RWPE1 (cell line): ENCODE data around the gene ADCK1.
"Not testable (repeated sequence)": the region's sequence is repeated elsewhere in the genome, so short reads cannot be mapped to it uniquely, and the experiment has no call there.

Source experiments
- CTCF ChIA-PET: fragments of 350-600 bp; sonication (Branson Sonifier 250); formaldehyde crosslinking; extraction: SDS; loops from one replicate; lab custom pipeline; 2021; lab: Yijun Ruan, JAX
- POLR2A ChIA-PET: fragments of 400-600 bp; formaldehyde crosslinking; extraction: SDS; loops from one replicate; lab custom pipeline; 2020; ENCODE audit warnings: antibody characterized with exemption; ENCODE audit not compliant: low non-redundant PET; lab: Yijun Ruan, JAX
- DNase-seq: peaks from one replicate; pipeline ENCODE4 v3.0.0; 2012; ENCODE audit warnings: low spot score
- H3K27ac ChIP-seq: fragments of 450-650 bp; 2 replicates; pipeline ENCODE4 v1.5.1; 2017
- TF ChIP-seq, protein P1 (sequence below): fragments of 450-650 bp; conservative IDR thresholded peaks from 2 replicates; pipeline ENCODE4 v1.5.1; 2017; ENCODE audit warnings: low read depth, mild to moderate bottlenecking

The ADCK1 gene

DNA sequence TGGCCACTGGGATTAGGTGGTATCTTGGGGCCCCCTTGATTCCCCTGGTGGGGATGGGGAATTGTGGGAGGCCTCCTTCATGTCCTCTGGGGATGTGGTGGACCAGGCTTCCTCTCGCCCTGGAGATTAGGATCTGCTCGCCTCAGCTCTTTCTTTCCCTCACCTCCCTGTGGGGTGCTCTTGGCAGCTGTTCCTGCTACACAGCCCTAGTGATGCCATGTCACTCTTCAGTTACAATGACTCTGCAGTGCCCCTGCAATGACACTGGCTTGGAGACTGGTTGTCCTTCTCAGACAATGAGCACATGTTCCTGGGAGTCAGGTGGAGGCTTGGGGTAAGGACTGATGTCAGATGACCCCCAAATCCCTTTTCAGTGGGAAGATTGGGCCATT lies 83.9 kb downstream of the ADCK1 start:
- POLR2A ChIA-PET = no interaction called here
- no peak overlapping the region for H3K27ac ChIP-seq
- TF ChIP-seq, protein P1, sequence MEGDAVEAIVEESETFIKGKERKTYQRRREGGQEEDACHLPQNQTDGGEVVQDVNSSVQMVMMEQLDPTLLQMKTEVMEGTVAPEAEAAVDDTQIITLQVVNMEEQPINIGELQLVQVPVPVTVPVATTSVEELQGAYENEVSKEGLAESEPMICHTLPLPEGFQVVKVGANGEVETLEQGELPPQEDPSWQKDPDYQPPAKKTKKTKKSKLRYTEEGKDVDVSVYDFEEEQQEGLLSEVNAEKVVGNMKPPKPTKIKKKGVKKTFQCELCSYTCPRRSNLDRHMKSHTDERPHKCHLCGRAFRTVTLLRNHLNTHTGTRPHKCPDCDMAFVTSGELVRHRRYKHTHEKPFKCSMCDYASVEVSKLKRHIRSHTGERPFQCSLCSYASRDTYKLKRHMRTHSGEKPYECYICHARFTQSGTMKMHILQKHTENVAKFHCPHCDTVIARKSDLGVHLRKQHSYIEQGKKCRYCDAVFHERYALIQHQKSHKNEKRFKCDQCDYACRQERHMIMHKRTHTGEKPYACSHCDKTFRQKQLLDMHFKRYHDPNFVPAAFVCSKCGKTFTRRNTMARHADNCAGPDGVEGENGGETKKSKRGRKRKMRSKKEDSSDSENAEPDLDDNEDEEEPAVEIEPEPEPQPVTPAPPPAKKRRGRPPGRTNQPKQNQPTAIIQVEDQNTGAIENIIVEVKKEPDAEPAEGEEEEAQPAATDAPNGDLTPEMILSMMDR = no peak
- CTCF ChIA-PET = no interaction called here
- no peak for DNase-seq

DNA sequence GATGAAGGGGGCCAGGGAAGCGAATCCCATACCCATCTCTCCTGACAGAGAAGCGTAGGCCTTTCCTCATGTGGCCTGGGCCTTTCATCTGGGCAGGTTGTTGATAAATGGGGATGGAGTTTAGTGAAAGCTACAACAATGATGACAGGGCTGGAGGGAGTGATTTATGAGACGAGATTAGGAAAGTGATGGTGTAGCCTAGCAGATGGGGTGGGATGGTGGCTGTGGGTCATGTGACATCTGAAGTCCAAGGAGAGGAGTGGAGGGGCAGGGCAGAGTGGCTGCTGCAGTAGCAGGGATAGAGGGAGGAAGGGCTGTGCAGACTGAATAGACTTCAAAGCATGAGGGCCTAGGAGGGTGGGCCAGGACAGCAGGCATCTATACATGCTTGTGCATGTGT lies 85.5 kb downstream of the ADCK1 start:
- H3K27ac ChIP-seq = no peak overlapping the region
- ChIA-PET POLR2A (no interaction called here), CTCF (no interaction called here)
- no peak for DNase-seq
- TF ChIP-seq, protein P1 = no peak

DNA sequence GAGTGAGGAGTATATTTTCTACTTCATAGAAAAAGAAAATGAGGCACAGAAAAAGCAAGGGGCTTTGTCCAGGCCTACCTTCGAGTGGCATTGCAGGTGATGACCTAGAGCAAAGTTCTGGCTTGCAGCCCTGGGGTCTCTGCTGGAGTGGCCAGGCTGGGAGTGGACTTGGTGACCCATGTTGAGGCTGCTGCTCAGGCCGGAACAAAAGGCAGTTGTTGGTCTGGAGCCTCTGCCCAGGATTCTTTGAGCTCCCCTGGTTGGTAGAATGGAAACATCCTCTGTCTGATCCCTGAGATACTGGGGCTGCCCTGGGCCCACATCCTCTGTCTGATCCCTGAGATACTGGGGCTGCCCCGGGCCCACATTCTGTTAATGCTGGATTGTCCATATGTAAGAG lies 86.1 kb downstream of the ADCK1 start:
- POLR2A ChIA-PET = no interaction called here

DNA sequence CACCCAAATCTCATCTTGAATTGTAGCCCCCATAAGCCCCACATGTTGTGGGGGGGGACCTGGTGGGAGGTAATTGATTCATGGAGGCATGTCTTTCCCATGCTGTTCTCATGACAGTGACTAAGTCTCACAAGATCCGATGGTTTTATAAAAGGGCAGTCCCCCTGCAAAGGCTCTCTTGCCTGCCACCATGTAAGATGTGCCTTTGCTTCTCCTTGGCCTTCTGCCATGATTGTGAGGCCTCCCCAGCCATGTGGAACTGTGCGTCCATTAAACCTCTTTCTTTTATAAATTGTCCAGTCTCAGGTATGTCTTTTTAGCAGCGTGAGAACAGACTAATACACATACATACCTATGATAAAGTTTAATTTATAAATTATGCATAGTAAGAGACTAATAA lies 89.0 kb downstream of the ADCK1 start:
- DNase-seq, H3K27ac ChIP-seq, CTCF ChIA-PET: not testable (repeated sequence)
- POLR2A ChIA-PET = interaction anchor here (0.6 kb wide), 1 partner anchor 126 kb away, joined by 6 read pairs; no protein-coding TSS in a partner anchor

More for the DNA sequence above, 86.1 kb downstream of the ADCK1 start:
- CTCF ChIA-PET = interaction anchor here (0.7 kb wide), 1 partner anchor 733 kb away, joined by 5 read pairs; no protein-coding TSS in a partner anchor
- no peak for DNase-seq
- no peak overlapping the region for H3K27ac ChIP-seq
- TF ChIP-seq, protein P1 = no peak

GRCh38 chr14:77889971-77890442 lies 90.1 kb downstream of the ADCK1 start:
- CTCF ChIA-PET = no interaction called here
- POLR2A ChIA-PET = no interaction called here
- DNase-seq = peak; percentile 28
- peak overlapping the region; percentile 63 for H3K27ac ChIP-seq
- TF ChIP-seq, protein P1 = no peak

GRCh38 chr14:77890873-77891272 lies 91.0 kb downstream of the ADCK1 start:
- POLR2A ChIA-PET = no interaction called here
- no peak for DNase-seq
- no peak overlapping the region for H3K27ac ChIP-seq
- CTCF ChIA-PET = no interaction called here
- TF ChIP-seq, protein P1 = no peak

- ChIA-PET POLR2A (no interaction called here), CTCF (no interaction called here)
- no peak overlapping the region for H3K27ac ChIP-seq
- TF ChIP-seq, protein P1 = no peak
- DNase-seq = no peak
These were observed 92.5 kb downstream of the ADCK1 start for GRCh38 chr14:77892381-77892871.
